T-helper 2 cell treated with Interferon-gamma antibody and Interleukin-4, amounts not matched to agents 100 ng/mL and 5 ng/mL, for 36 hours (primary cell): ENCODE results near the gene MARK1. TPM values are rescaled to one million over a fixed set of nuclear protein-coding genes. Genes with fewer than 3 reads are reported as not detected.
"Not testable (repeated sequence)": the region's sequence is repeated elsewhere in the genome, so short reads cannot be mapped to it uniquely, and the experiment has no call there.

ENCODE experiments used
- intact Hi-C: fragments of 100-400 bp; cut with micrococcal nuclease; formaldehyde crosslinking; loops from one replicate; pipeline ENCODE4 v1.15.1; 2023
- total RNA-seq: library from RNA; stranded (reverse); gene quantifications from 2 replicates; pipeline ENCODE4 v1.2.3, GENCODE V29; 2022

The MARK1 gene
- total RNA-seq, 1 donor from 2014 or later, result not detected

- intact Hi-C loops, result not testable (repeated sequence)
Observed at GRCh38 chr1:220605651-220606050, 77.7 kb downstream of the MARK1 start.

GRCh38 chr1:220611100-220611499 is 83.2 kb downstream of the MARK1 start:
- intact Hi-C loops, result not testable (repeated sequence)

- intact Hi-C loops, result no loop called here
Observed at GRCh38 chr1:220616836-220617235, 88.9 kb downstream of the MARK1 start.

- intact Hi-C loops, result no loop called here
Observed at GRCh38 chr1:220628431-220628830, 100.5 kb downstream of the MARK1 start.

GRCh38 chr1:220631238-220631815 is 103.4 kb downstream of the MARK1 start:
- intact Hi-C loops, result no loop called here

GRCh38 chr1:220637759-220638158 is 109.8 kb downstream of the MARK1 start:
- intact Hi-C loops, result no loop called here

GRCh38 chr1:220642285-220642684 is 114.3 kb downstream of the MARK1 start:
- intact Hi-C loops, result no loop called here

GRCh38 chr1:220652995-220653394 is 125.1 kb downstream of the MARK1 start:
- intact Hi-C loops, result no loop called here

GRCh38 chr1:220655509-220655908 is 127.6 kb downstream of the MARK1 start:
- intact Hi-C loops, result no loop called here

GRCh38 chr1:220655961-220656740 is 128.2 kb downstream of the MARK1 start:
- intact Hi-C loops, result no loop called here

- intact Hi-C loops, result no loop called here
Observed at GRCh38 chr1:220666349-220666748, 138.4 kb downstream of the MARK1 start.

GRCh38 chr1:220669005-220669404 is 141.1 kb downstream of the MARK1 start:
- intact Hi-C loops, result no loop called here

GRCh38 chr1:220670365-220670764 is 142.4 kb downstream of the MARK1 start:
- intact Hi-C loops, result no loop called here

- intact Hi-C loops, result no loop called here
Observed at GRCh38 chr1:220673921-220674320, 146.0 kb downstream of the MARK1 start.

GRCh38 chr1:220677251-220677650 is 149.3 kb downstream of the MARK1 start:
- intact Hi-C loops, result no loop called here

GRCh38 chr1:220680085-220680687 is 152.2 kb downstream of the MARK1 start:
- intact Hi-C loops, result loop anchor here (1.0 to 5.0 kb wide), 2 partner anchors 53 to 488 kb away; no protein-coding TSS in a partner anchor

GRCh38 chr1:220681220-220681880 is 153.4 kb downstream of the MARK1 start:
- intact Hi-C loops, result loop anchor here (5.0 kb wide), 1 partner anchor 489 kb away; no protein-coding TSS in a partner anchor

- intact Hi-C loops, result loop anchor here (5.0 kb wide), 1 partner anchor 491 kb away; no protein-coding TSS in a partner anchor
Observed at GRCh38 chr1:220682901-220683576, 155.1 kb downstream of the MARK1 start.

- intact Hi-C loops, result loop anchor here (5.0 kb wide), 1 partner anchor 491 kb away; no protein-coding TSS in a partner anchor
Observed at GRCh38 chr1:220683716-220684115, 155.8 kb downstream of the MARK1 start.

- intact Hi-C loops, result loop anchor here (5.0 kb wide), 1 partner anchor 493 kb away; no protein-coding TSS in a partner anchor
Observed at GRCh38 chr1:220684890-220685289, 157.0 kb downstream of the MARK1 start.

- intact Hi-C loops, result no loop called here
Observed at GRCh38 chr1:220685879-220686278, 157.9 kb downstream of the MARK1 start.
